HepG2 (cell line): Measurements from ENCODE around the gene NINL. TPM values are rescaled to one million over a fixed set of nuclear protein-coding genes. Genes with fewer than 3 reads are reported as not detected.

ENCODE experiments used
- KDM4B ChIP-seq: sonication (generic); formaldehyde crosslinking; IDR thresholded peaks from 2 replicates; pipeline ENCODE4 v1.4.0; 2020; ENCODE audit warnings: missing genetic modification reagents
- KLF12 ChIP-seq: sonication (generic); formaldehyde crosslinking; IDR thresholded peaks from 2 replicates; pipeline ENCODE4 v1.4.0; 2020; ENCODE audit warnings: missing genetic modification reagents, borderline replicate concordance
- MED8 ChIP-seq: sonication (generic); formaldehyde crosslinking; IDR thresholded peaks from 2 replicates; pipeline ENCODE4 v1.8.1; 2023; ENCODE audit warnings: mild to moderate bottlenecking, missing genetic modification reagents; ENCODE audit not compliant: insufficient replicate concordance
- SRSF9 ChIP-seq: fragments of 200-400 bp; formaldehyde crosslinking; IDR thresholded peaks from 2 replicates; pipeline ENCODE4 v1.6.1; 2018; ENCODE audit warnings: borderline replicate concordance, mild to moderate bottlenecking, low read depth, low read length; ENCODE audit not compliant: insufficient read depth, poor library complexity, severe bottlenecking
- ZKSCAN5 ChIP-seq: sonication (generic); formaldehyde crosslinking; IDR thresholded peaks from 2 replicates; pipeline ENCODE4 v1.5.1; 2020; ENCODE audit warnings: mild to moderate bottlenecking, missing genetic modification reagents
- ZNF776 ChIP-seq: sonication (generic); formaldehyde crosslinking; IDR thresholded peaks from 2 replicates; pipeline ENCODE4 v1.4.0; 2020; ENCODE audit warnings: mild to moderate bottlenecking, missing genetic modification reagents
- polyA plus RNA-seq, 8 experiments: library from polyadenylated mRNA; depleted of rRNA in 3 of 8; stranded (reverse) in 7 of 8; unstranded in 1 of 8; fragments of >200 nt; fragmentation: Illumina TruSeq in 4 of 8; extraction: Trizol in 4 of 8; gene quantifications; 2 replicates each; pipeline versions ENCODE4 v1.2.1 to v1.2.3, GENCODE V29; 2011 to 2016; ENCODE audit warnings: low read depth in 4 of 8, missing spikeins in 1 of 8, mixed read lengths in 1 of 8; ENCODE audit not compliant: insufficient read depth in 1 of 8
- total RNA-seq, 5 experiments: library from RNA; depleted of rRNA; stranded (reverse); fragments of >200 nt; fragmentation: Illumina TruSeq; extraction: Trizol; gene quantifications; 2 replicates each; pipeline ENCODE4 v1.2.3, GENCODE V29; 2016; ENCODE audit warnings: low read depth in 1 of 5
- TF ChIP-seq, protein P1 (sequence below): sonication (generic); formaldehyde crosslinking; IDR thresholded peaks from 2 replicates; pipeline ENCODE4 v1.5.1; 2020; ENCODE audit warnings: missing genetic modification reagents, mild to moderate bottlenecking, borderline replicate concordance
- TF ChIP-seq, protein P2 (sequence below): sonication (generic); formaldehyde crosslinking; IDR thresholded peaks from 2 replicates; pipeline ENCODE4 v1.4.0; 2020; ENCODE audit warnings: missing genetic modification reagents, mild to moderate bottlenecking, borderline replicate concordance
- TF ChIP-seq, protein P3 (sequence below): sonication (generic); formaldehyde crosslinking; IDR thresholded peaks from 2 replicates; pipeline ENCODE4 v1.8.1; 2023; ENCODE audit warnings: mild to moderate bottlenecking, missing genetic modification reagents
- TF ChIP-seq, protein P4 (sequence below): sonication (generic); formaldehyde crosslinking; IDR thresholded peaks from 2 replicates; pipeline ENCODE4 v1.4.0; 2020; ENCODE audit warnings: missing genetic modification reagents

NINL gene
- total and polyA plus RNA-seq, 2 of the 13 experiments (the other 11 are each of a cell fraction or from before 2014, with no cell fraction given) = 32.3 to 34.3 TPM

DNA sequence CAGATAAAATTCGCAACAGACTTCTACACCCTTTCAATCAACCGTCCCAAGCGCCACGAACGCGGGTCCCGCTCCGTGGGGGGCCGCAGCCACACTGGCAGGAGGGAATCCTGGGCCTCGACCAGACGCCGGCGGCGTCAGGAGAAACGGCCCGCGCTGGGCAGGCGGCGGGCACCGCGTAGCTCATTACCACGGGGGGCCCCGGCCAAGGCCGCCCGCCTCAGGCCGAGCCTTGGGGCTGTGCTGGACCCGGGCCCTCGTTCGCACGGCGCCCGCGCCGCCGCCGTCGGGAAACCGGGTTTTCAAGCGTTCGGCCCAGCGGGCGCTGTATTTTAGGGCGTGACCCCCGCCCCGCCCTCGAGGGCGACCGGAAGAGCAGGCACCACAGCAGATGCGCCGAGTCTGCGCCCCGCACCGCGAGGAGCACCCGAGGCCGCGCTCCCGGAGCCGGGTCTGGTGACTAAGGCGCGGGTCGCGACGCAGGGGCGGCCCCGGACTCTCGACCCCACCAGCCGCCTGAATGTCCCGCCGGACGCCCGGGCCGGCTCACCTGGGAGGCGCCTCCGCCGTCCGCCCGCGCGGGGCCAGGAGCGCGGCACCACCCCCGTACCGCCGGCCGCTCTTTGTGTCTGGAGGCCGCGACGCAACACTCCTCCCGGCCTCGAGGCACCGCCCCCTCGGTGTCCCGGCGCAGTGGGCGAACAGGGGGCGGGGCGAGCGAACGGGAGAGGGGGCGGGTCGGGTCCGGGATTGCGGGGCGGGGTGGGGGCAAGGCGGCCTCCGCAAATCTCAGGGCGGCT, at the start of gene NINL (continued):
- TF ChIP-seq, protein P1, sequence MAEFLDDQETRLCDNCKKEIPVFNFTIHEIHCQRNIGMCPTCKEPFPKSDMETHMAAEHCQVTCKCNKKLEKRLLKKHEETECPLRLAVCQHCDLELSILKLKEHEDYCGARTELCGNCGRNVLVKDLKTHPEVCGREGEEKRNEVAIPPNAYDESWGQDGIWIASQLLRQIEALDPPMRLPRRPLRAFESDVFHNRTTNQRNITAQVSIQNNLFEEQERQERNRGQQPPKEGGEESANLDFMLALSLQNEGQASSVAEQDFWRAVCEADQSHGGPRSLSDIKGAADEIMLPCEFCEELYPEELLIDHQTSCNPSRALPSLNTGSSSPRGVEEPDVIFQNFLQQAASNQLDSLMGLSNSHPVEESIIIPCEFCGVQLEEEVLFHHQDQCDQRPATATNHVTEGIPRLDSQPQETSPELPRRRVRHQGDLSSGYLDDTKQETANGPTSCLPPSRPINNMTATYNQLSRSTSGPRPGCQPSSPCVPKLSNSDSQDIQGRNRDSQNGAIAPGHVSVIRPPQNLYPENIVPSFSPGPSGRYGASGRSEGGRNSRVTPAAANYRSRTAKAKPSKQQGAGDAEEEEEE (CRISPR knock-in tag) = no peak
- TF ChIP-seq, protein P2, sequence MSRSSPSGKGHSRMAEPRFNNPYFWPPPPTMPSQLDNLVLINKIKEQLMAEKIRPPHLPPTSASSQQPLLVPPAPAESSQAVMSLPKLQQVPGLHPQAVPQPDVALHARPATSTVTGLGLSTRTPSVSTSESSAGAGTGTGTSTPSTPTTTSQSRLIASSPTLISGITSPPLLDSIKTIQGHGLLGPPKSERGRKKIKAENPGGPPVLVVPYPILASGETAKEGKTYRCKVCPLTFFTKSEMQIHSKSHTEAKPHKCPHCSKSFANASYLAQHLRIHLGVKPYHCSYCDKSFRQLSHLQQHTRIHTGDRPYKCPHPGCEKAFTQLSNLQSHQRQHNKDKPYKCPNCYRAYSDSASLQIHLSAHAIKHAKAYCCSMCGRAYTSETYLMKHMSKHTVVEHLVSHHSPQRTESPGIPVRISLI = 0 out of 2 replicates have a peak, but pooled peaks have one; percentile 18
- TF ChIP-seq KDM4B (CRISPR knock-in tag) (0 out of 2 replicates have a peak, but pooled peaks have one; percentile 22), ZNF776 (CRISPR knock-in tag) (peak; percentile 81; the same call in 1 of the 2 replicates), MED8 (CRISPR knock-in tag) (peak; percentile 14), ZKSCAN5 (CRISPR knock-in tag) (no peak), KLF12 (CRISPR knock-in tag) (peak; percentile 98), SRSF9 (no peak)
- TF ChIP-seq, protein P3, sequence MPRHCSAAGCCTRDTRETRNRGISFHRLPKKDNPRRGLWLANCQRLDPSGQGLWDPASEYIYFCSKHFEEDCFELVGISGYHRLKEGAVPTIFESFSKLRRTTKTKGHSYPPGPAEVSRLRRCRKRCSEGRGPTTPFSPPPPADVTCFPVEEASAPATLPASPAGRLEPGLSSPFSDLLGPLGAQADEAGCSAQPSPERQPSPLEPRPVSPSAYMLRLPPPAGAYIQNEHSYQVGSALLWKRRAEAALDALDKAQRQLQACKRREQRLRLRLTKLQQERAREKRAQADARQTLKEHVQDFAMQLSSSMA (CRISPR knock-in tag) = peak; percentile 84; the same call in 1 of the 2 replicates
- TF ChIP-seq, protein P4, sequence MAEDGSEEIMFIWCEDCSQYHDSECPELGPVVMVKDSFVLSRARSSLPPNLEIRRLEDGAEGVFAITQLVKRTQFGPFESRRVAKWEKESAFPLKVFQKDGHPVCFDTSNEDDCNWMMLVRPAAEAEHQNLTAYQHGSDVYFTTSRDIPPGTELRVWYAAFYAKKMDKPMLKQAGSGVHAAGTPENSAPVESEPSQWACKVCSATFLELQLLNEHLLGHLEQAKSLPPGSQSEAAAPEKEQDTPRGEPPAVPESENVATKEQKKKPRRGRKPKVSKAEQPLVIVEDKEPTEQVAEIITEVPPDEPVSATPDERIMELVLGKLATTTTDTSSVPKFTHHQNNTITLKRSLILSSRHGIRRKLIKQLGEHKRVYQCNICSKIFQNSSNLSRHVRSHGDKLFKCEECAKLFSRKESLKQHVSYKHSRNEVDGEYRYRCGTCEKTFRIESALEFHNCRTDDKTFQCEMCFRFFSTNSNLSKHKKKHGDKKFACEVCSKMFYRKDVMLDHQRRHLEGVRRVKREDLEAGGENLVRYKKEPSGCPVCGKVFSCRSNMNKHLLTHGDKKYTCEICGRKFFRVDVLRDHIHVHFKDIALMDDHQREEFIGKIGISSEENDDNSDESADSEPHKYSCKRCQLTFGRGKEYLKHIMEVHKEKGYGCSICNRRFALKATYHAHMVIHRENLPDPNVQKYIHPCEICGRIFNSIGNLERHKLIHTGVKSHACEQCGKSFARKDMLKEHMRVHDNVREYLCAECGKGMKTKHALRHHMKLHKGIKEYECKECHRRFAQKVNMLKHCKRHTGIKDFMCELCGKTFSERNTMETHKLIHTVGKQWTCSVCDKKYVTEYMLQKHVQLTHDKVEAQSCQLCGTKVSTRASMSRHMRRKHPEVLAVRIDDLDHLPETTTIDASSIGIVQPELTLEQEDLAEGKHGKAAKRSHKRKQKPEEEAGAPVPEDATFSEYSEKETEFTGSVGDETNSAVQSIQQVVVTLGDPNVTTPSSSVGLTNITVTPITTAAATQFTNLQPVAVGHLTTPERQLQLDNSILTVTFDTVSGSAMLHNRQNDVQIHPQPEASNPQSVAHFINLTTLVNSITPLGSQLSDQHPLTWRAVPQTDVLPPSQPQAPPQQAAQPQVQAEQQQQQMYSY (CRISPR knock-in tag) = peak; percentile 70; the same call in 1 of the 2 replicates
